ENCODE measurements around the gene KCNN1. TPM values are rescaled to one million over a fixed set of nuclear protein-coding genes. Genes with fewer than 3 reads are reported as not detected.
"Not testable (repeated sequence)": the region's sequence is repeated elsewhere in the genome, so short reads cannot be mapped to it uniquely, and the experiment has no call there.

KCNN1 gene
- total RNA-seq, 1 experiment from 2014 or later = not detected

DNA sequence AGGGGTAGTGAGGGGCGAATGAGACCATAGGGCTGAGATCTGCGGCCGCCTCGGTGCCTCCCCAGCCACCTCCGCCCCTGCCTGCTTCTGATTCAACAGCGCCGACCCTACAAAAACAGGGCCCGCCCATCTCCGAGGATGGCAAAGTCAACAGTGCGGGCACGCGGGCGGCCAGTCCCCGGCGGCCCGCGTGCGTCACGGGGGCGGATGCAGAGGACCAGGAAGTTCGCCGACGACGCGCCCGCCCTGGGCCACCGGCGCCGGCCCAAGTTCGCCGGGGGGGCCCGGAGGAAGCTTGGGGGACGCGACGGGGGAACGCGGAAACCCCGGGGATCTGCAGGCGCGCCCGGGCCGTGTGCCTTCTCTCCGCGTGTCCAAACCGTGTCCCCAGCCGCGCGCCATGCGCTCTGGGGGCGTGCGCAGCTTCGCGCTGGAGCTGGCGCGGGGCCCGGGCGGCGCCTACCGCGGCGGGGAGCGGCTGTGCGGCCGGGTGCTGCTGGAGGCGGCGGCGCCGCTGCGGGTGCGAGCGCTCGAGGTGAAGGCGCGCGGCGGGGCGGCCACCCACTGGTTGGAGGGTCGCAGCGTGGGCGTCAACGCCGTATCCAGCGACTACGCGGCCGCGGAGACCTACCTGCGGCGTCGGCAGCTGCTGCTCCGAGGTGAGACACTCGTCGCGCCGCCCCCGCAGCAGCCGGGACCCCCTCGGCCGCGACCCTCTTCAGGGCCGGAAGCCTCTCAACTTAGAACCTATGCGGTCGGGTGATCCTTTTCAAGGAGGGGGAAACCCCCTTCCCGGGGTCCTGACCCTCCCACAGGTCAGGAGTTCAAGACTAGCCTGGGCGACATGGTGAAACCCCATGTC lies 34.2 kb downstream of the KCNN1 start:
- DNase-seq (ENCODE audit: low read depth) = peak; percentile 89

DNA sequence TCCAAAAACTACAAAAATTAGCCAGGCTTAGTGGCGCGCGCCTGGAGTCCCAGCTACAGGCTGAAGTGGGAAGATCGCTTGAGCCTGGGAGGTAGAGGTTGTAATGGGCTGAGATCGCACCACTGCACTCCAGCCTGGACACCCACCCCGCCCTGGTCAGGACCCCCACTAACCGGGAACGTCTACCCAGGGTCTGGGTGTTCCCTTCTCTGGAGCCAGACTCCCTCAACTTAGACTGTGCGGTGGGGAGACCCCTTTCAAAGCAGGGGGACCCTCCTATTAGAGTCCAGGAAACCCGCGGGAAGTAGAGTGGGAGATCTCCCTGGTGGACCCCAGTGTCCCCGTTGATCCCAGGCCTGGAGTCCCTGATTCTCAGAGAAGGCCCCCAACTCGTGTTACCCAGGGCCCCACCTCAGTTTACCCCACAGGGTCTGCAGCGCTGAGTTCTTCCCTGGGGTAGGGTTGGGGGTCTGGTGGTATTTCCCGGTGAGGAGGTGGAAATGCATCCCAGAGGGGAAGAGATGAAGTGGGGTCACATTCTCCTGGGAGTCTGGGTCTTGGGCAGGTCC lies 35.0 kb downstream of the KCNN1 start:
- DNase-seq (ENCODE audit: low read depth) = no peak

DNA sequence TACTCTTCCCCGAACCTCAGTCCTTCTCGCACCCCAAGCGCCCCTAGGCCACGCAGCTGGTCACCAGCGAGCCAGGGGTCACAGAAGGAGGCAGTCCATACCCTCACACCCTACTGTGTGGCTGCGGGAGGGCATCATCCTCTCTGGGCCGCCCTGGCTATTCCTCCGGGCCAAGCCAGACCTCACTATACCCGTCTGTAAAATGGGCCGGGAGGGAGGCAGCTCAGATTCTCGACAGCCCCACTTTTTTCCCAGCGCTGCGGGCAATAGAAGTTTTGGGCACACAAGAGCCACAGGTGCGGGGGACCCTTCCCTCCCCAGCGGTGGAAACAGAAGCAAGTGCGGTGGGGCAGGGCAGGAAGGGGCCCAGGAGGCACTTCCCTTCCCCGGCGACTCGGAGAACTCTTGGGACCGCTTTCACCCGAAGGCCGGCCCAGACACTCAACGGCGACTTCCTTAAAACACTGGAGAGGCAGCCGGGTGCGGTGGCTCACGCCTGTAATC lies 35.5 kb downstream of the KCNN1 start:
- DNase-seq (ENCODE audit: low read depth) = no peak

DNA sequence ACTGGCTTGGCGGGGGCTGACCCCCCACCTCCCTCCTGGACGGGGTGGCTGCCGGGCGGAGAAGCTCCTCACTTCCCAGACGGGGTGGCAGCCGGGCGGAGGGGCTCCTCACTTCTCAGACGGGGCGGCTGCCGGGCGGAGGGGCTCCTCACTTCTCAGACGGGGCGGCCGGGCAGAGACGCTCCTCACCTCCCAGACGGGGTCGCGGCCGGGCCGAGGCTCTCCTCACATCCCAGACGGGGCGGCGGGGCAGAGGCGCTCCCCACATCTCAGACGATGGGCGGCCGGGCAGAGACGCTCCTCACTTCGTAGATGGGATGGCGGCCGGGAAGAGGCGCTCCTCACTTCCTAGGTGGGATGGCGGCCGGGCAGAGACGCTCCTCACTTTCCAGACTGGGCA lies 38.8 kb downstream of the KCNN1 start:
- not testable (repeated sequence) for DNase-seq (ENCODE audit: low read depth)

DNA sequence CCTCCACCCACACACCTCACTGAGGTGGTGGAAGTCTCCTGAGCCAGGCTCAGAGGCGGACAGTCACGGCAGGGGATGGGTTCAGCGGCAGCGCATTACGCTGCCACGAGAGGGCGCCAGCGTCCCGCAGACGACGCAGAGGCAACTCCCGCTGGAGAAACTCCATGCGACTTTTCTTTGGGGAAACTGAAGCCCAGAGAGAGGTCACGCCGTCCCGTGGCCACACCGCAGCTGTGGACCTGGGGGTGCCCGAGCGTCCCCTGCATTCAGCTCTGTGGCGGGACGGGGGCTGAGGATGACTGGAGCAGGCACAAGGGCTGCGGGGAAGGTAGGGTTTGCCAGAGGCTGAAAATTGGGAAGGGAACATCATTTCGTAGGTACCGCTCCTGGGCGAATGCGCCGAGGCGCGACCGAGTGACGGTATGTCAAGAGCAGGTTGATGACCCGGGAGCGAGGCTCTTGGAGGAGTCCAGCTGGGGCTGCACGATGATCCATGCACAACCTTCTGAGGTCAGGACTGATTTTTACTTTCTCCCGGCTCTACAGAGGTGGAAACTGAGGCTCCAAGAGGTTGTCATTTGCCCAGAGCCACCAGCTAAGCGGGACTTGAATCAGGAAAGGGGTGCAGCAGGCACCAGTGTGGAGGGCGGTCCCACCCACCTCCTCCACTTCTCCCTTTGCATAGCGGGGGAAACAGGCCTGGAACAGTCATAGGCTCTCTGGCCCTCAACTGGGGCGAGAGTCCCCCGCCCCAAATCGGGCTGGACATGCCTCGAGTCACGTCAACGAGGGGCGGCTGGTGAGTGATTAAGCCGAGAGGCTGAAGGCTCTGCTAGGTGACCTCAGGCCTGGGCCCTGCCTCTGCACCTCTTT lies 40.4 kb downstream of the KCNN1 start:
- DNase-seq (ENCODE audit: low read depth) = peak; percentile 69

DNA sequence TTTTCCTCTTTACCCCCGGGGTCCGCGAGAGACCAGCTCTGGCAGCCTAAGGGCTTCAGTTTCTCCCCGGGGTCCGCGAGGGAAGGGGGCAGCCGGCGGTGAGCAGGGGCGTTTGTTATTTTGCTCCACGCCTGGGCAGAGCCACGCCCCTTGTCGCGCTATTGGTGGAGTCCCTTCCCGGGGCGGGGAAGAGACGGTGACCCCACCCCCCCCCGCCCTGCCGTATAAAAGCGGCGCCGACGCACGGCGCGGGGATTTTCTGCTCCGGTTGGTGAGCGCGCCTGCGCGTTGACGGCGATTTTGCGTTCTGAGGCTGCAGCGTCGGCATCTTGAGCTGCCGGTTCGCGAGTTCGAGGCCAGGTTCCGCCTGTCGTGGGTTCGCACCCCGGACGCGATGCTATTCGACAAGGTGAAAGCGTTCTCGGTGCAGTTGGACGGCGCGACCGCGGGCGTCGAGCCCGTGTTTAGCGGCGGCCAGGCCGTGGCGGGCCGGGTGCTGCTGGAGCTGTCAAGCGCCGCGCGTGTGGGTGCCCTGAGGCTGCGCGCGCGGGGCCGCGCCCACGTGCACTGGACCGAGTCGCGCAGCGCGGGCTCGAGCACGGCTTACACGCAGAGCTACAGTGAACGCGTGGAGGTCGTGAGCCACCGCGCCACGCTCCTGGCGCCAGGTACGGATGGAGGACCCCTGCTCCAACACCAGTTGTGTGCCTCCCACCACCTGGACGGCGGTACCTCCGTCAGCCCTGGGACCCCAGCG lies 41.2 kb downstream of the KCNN1 start, which contains the start of gene ARRDC2:
TSS of gene ARRDC2 (plus strand) at position 254 of the 757 bp plus-strand sequence. CDS start at position 395, 141 bp downstream.
- DNase-seq (ENCODE audit: low read depth) = peak; percentile 86

DNA sequence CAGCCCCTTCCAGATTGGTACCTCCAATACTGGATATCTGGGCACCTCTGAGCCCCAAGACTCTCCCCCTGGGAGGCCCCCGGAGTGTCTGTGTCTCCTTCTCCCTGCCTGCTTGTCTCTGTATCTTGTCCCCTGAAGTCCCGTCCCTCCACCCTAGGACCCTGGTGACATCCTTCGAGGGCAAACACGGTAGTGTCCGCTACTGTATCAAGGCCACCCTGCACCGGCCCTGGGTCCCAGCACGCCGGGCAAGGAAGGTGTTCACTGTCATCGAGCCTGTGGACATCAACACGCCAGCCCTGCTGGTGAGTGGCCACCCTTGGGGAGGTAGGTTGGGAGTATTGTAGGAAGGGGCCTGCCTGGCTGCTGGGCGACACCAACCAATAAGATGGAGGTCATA lies 41.9 kb downstream of the KCNN1 start:
- DNase-seq (ENCODE audit: low read depth) = no peak

DNA sequence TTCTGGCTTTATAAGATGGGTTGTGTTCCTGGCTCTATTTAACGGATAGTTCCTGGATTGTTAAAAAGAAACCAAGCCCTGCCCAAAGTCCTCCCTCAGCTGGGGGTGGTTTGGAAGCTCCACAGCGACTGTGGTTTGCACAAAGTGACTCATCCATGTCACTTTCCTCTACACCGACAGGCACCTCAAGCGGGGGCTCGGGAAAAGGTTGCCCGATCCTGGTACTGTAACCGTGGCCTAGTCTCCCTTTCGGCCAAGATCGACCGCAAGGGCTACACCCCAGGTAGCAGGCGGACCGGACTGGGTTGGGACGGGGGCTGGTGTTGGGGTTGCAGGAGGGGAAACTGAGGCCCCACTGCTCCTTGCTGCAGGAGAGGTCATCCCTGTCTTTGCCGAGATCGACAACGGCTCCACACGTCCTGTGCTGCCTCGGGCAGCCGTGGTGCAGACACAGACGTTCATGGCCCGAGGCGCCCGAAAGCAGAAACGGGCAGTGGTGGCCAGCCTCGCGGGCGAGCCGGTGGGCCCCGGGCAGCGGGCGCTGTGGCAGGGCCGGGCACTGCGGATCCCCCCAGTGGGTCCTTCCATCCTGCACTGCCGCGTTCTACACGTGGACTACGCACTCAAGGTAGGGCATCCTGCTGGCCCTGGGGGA lies 42.6 kb downstream of the KCNN1 start:
- peak; percentile 87 for DNase-seq (ENCODE audit: low read depth)

DNA sequence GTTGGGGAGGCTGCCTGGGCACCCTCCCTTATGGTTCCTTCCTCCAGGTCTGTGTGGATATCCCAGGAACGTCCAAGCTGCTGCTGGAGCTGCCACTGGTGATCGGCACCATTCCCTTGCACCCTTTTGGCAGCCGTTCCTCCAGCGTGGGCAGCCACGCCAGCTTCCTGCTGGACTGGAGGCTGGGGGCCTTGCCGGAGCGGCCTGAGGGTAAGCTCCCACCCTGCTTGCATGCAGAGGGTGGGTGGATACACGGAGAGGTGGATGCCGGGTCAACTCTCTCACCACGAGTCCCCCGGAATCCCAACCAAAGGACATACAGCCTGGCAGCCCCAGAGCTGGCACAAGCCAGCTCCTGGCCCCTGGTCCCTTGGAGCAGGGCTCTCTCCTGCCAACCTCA lies 43.2 kb downstream of the KCNN1 start:
- no peak for DNase-seq (ENCODE audit: low read depth)

DNA sequence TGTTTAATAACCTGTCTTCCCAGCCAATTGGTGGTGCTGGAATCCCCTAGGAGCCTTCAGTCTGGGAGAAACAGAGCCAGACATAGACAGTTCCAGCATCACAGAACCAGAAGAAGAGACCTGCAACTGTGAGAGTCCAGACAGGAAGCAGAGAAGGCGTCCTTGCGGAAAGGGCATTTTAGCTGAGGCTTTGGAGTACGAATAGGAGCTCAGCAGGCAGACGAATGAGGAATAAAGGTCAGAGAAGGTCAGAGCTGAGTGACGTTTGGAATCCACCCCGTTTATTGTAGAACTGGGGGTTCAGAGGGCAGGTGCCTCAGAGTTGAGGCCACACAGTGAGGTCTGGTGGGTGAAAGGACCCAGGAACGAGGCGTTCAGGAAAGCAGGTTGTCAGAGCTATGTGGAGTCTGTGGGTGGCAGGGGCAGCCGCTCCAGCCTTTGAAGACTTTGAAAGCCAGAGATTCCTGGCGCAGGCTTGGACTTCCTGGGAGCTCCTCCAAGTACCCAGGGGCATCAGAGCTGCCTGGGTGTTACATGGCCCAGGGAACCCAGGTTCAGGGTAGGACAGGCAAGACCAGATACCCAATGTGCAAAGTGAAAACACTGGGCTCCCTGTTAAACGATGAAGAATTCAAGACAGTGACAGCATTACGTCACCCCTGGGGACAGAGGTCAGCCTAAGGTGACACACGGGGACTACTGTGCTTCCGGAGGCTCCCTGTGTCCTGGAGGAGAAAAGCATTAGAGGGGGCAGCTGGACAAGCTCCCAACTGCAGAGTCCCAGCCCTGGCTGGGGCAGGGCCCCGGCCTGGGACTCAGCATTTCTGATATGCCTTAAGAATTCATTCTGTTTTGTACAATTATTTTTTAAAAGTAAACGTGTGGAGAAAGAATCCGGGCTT lies 46.6 kb downstream of the KCNN1 start:
- no peak for DNase-seq (ENCODE audit: low read depth)

DNA sequence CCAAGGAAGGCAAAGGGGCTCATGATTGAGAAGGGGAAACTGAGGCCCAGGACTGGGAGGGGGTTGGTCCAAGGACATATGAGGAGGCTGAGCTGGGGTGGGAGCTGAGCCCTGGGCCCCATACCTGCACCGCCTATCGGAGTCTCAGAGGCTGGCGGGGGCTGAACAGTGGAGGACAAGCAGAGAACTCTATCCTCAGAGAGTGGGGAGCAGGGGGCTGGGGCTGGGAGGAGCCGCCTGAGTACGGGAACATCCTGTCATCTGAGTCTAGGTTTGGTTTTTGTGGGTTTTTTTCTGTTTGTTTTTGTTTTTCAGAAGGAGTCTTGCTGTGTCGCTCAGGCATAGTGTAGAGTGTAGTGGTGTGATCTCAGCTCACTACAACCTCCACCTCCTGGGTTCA lies 47.3 kb downstream of the KCNN1 start:
- no peak for DNase-seq (ENCODE audit: low read depth)

DNA sequence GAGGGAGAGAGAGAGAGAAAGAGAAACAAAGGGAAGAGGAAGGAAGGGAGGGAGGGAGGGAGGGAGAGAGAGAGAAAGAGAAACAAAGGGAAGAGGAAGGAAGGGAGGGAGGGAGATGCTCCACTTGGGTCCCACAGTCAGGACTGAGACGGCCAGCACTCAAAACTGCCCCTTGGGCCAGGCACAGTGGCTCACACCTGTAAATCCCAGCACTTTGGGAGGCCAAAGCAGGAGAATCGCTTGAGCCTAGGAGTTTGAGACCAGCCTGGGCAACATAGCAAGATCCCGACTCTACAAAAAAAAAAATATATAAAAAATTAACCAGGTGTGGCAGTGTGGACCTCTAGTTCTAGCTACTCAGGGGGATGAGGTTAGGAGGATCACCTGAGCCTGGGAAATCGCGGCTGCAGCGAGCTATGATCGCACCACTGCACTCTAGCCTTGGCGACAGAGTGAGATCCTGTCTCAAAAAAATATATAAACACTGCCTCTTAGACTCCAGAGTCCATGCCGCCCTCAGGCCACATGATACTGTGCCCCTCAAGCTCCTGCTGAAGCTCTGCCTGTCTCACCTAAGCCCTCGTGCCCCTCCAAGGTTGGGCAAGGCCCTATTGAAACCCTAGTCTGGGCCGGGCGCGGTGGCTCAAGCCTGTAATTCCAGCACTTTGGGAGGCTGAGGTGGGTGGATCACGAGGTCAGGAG lies 49.5 kb downstream of the KCNN1 start:
- DNase-seq (ENCODE audit: low read depth) = no peak

DNA sequence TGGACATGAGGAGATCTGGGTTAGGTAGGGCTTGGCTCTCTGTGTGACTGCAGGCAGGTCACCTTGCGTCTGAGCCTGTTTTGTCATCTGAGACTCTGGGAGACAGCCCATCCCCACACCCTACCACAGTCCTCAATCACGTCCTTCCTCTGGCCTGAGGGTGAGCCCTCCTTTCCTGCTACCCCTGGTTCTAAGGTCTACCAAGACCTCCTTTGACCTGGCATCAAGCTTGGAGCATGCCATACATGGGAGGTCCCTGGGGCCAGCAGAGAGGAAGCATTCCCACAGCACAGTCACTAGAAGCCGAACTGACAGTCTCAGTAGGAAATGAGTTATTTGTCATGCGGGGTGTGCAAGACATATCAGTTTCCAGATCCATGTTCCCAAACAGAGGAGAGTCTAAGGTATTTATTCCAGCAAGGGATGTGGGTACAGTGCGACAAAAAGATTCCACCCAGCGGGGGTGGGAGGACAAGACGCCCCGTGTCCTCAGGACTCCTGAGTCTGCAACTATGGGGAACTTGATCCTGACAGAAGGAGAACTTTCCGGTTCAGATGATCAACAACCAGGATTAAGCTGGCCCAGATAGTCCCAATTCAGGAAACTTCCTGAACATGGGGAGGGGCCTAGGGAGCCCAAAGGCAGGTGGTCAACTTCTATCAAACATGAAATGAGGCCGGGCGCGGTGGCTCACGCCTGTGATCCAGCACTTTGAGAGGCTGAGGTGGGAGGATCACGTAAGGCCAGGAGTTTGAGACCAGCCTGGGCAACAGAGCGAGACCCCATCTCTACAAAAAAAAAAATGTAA lies 50.6 kb downstream of the KCNN1 start:
- no peak for DNase-seq (ENCODE audit: low read depth)

DNA sequence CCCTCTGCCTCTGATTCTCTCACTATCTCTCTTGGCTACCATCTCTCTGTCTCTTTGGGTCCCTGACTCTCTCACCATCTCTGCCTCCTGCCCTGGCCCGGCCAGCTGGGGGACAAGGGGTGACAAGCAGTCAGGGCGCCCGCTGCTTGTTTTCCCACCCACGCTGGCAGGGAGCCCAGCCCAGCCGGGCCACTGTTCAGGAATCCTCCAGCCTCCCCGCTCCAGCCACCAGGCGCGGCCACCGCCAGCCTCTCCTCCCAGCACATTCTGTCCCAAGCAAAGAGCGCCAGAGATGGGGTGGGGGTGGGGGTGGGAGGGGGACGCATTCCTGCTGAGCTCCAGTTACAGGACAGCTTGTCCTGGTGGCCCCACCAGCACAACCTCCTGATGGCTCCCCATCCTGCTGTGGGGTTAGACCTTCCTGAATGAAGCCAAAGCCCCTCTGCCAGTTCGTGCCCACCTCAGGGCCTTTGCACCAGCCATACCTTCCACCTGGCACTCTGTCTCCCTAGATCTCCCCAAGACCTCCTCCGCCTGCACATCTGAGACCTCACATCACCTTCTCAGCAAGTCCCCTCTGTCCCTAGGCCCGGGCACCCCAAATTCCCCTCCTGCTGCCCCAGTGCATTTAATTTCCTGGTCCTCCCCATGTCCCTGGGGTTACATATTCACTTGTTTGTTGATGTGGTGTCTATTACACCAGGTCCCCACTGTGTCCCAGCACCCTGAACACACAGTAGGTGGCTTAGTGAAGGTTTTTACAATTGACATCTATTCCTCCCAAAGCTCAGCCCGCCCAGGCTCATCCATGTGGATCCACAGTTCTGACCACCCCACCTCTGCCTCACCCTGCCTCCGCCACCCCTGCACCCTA lies 53.5 kb downstream of the KCNN1 start:
- peak; percentile 51 for DNase-seq (ENCODE audit: low read depth)

DNA sequence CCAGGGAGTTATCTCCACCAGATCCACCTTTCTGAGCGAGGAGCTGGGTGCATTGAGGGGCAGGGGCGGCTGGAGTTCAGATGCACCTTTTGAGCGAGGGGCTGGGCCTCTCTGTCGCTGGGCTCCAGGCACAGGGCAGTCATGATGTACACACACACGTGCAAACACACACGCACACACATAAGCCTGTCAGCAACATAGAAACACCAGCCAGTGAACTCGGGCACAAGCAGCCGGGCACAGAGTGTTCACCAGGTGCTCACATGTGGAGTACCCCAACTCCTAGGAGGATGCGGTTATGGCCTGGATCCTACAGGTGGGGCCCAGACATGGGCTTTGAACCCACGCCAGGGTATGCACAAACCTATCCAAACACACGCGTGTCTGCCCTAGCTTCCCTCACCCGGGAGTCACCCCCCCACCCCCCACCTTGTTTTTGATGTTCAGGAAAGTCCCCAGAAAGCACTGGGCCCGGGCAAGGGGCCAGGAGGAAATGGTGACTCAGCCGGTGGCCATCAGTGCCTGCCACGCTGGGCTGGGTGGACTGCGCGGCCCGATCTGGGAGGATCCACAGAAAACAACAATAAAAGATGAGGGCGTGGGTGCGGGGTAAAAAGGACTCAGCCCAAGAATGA lies 54.3 kb downstream of the KCNN1 start:
- peak; percentile 91 for DNase-seq (ENCODE audit: low read depth)

DNA sequence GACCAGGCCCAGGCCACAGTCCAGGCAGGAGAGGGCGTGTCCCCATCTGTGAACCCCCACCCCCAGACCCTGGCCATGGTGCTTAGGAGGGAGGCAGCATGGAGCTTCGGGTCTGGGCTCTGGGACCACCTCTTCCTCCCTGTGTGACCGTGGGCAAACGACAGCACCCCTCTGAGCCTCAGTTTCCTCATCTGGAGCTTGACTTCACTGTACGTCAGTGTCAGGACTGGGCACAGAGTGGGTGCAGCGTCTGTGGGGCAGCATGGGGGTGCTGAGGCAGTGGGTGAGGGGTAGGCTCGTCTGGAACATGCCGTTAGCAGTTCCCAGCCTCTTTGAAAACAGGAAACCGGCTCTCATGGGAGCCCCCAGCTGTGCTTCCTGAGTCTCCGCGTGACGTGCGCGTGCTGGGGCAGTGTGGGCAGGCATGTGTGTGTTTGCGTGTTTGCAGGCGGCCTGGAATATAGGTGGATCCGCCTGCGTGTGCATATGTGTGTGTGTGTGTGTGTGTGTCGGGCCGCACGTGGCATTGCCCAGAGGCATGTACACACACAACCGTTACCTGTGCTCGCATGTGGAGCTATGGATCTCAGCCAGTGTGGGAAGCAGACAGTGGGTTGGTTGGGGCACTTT lies 56.8 kb downstream of the KCNN1 start:
- DNase-seq (ENCODE audit: low read depth) = no peak
